Measurements from ENCODE around the gene BST1.

The BST1 gene

GRCh38 chr4:15778289-15779241, 75.7 kb downstream of the BST1 start, which contains the start of gene CD38:
CD38 (plus strand) TSS chr4:15778328; CDS start chr4:15778415, 87 bp downstream.
- TF ChIP-seq, protein P1, sequence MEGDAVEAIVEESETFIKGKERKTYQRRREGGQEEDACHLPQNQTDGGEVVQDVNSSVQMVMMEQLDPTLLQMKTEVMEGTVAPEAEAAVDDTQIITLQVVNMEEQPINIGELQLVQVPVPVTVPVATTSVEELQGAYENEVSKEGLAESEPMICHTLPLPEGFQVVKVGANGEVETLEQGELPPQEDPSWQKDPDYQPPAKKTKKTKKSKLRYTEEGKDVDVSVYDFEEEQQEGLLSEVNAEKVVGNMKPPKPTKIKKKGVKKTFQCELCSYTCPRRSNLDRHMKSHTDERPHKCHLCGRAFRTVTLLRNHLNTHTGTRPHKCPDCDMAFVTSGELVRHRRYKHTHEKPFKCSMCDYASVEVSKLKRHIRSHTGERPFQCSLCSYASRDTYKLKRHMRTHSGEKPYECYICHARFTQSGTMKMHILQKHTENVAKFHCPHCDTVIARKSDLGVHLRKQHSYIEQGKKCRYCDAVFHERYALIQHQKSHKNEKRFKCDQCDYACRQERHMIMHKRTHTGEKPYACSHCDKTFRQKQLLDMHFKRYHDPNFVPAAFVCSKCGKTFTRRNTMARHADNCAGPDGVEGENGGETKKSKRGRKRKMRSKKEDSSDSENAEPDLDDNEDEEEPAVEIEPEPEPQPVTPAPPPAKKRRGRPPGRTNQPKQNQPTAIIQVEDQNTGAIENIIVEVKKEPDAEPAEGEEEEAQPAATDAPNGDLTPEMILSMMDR (conservative IDR thresholded peaks at IDR 0.05; ENCODE audit: low read depth, low read length), result no peak

GRCh38 chr4:15779306-15779705, 76.4 kb downstream of the BST1 start:
- H3K4me3 ChIP-seq (ENCODE audit: low read length), result peak overlapping the region; percentile 61
- no peak for DNase-seq (ENCODE audit: low read depth)
- TF ChIP-seq, protein P1 (conservative IDR thresholded peaks at IDR 0.05; ENCODE audit: low read depth, low read length), result peak; percentile 64

More at GRCh38 chr4:15778289-15779241, 75.7 kb downstream of the BST1 start, which contains the start of gene CD38:
- peak within 1 kb of the TSS; percentile 61 for H3K4me3 ChIP-seq (ENCODE audit: low read length)
- DNase-seq (ENCODE audit: low read depth), result no peak

GRCh38 chr4:15779809-15780208, 76.9 kb downstream of the BST1 start:
- no peak overlapping the region for H3K4me3 ChIP-seq (ENCODE audit: low read length)
- TF ChIP-seq, protein P1 (conservative IDR thresholded peaks at IDR 0.05; ENCODE audit: low read depth, low read length), result no peak
- DNase-seq (ENCODE audit: low read depth), result no peak

GRCh38 chr4:15781427-15782095, 78.7 kb downstream of the BST1 start:
- no peak for DNase-seq (ENCODE audit: low read depth)
- TF ChIP-seq, protein P1 (conservative IDR thresholded peaks at IDR 0.05; ENCODE audit: low read depth, low read length), result no peak

More at GRCh38 chr4:15781427-15782095, 78.7 kb downstream of the BST1 start:
- H3K4me3 ChIP-seq (ENCODE audit: low read length), result no peak overlapping the region
